GM21381 (cell line): Measurements from ENCODE around the gene TBC1D2B.
"Not testable (repeated sequence)": the region's sequence is repeated elsewhere in the genome, so short reads cannot be mapped to it uniquely, and the experiment has no call there.

ENCODE experiments used
- ATAC-seq: cut with Tn5 transposase; IDR thresholded peaks from one replicate; pipeline ENCODE4 v1.9.1; 2021; ENCODE audit warnings: mild to moderate bottlenecking, moderate library complexity; ENCODE audit not compliant: unreplicated experiment

TBC1D2B gene

DNA sequence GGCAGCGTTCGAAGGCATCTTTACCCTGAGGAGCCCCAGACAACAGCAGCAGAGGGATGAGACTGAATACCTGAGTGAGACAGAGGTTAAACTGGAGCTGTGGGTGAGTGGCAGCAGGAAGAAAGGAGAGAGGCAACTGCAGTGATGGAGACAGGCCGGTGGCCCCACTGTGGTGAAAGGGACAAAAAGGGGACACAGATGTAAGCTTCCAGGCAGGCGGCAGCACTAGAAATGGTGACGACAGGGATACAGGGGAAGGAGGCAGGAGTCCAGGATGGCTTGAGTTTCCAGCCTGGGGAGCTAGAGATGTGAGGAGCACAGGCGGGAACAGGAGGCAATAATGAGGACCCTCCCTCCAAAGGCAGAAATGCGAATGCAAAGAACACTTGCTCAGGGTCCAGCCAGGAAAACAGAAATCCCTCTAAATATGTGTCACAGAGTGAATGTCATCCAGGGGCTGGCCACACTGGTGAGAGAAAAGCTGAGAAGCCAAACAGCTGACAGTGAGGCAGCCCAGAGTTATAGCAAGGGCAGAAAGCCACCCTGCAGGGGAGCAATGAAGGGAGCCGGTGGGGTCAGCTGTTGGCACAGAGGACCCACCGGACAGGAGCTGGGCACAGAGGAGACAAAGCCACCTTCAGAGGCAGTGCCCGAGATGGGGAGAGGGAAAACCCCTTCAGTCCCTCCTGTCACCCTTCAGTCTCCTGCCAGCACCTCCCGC is 70.1 kb downstream of the TBC1D2B start:
- ATAC-seq = no peak

DNA sequence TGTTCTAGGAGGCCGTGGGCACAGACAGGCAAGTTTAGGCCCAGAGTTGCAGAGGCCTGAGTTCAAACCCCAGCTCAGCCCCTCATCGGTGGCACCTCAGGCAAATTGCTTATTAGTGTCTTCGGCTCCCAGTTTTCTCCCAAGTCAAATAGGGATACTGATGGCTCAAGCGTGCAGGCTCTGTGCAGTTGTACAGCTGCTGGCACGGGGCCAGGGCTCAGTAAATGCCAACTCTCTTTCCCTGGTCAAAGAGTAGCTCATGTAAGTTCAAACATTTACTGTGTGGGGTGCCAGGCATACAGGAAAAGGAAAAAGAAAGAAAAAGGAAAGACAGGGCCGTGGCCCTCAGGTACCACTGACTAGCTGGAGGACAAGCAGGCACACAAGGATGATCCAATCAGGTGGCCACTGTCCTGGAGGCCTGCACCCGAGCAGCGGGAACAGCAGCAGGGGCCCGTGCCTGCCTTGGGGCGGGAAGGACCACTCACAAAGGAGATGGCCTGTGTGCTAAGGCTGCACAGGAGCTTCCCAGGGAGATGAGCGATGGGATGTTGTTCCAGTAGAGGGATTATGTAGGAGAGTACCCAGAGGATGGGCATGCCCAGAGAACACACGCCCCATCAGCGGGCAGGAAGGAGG is 70.8 kb downstream of the TBC1D2B start:
- ATAC-seq = no peak

DNA sequence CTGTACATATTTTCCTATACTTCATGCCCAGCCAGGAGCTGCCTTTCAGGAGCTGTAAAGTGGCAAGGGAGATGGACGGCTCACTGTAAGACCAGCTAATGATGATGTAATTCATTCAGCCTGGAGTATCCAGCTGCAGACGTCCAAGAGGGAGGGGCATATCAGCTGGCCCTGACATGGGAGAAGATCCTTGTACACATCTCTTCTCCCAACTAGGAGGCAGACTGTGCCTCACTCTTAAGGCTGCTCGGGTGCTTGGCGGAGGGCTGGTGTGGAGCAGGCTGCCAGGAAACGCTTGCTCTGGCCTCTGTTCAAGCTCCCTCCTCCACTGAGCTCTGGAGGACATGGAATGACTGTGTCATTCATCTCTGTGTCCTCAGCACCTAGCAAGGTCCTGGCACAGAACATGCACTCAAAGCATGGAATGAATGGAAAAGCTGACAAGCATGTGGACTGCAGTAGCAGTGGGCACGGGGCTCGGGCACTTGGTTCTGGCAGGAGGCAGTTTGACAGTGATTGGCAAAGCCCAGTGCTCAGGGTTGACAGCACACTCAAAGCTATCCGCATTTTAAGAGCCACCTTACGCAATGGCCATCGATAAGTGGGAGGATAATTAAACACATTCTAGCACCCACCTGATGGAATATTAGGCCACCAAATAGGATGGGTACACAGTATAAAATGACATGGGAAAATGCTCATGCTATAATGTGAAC is 72.4 kb downstream of the TBC1D2B start:
- no peak for ATAC-seq

DNA sequence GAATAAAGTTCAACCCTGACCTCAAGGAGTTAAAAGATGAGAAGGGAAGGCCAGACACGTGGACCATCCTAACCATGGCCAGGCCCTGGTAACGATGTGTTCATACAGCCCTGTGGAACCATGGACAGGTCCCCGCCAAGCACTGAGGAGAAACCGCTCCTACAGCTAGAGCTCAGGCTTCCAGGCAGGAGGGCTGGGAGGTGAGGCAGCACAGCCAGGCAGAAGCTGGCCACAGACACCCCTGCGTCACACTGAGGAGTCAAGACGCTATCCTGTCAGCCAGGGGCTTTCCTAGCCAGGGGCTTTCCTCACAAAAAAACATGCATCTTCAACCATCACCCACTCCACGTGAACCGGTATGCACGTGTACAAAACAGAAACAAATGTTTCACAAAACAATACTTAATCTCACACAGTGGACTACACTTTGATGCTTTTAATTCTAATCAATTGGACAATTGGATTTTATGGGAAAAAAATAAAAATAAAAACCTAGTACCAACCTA is 73.2 kb downstream of the TBC1D2B start:
- peak; percentile 52 for ATAC-seq

DNA sequence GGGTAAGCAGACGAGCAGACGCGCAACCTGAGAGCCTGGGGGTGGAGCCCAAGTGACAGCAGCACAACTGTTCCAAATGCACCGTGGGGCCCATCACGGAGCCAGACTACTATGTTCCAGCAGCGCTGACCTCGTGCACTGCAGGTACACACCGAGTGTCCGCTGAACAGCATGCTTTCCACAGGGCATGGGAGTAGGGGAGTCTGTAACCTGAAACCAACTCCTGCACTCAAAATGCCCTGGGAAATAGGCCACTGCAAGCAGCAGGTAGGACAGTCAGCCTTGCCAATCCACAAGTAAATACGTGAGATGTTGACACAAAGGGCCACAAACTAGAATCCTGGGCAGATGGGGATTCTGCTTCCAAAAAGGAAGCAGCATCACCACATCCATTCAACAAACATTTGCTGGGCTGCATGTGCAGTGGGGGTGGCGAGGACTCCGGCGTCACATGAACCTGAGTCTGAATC is 73.9 kb downstream of the TBC1D2B start:
- ATAC-seq = no peak

DNA sequence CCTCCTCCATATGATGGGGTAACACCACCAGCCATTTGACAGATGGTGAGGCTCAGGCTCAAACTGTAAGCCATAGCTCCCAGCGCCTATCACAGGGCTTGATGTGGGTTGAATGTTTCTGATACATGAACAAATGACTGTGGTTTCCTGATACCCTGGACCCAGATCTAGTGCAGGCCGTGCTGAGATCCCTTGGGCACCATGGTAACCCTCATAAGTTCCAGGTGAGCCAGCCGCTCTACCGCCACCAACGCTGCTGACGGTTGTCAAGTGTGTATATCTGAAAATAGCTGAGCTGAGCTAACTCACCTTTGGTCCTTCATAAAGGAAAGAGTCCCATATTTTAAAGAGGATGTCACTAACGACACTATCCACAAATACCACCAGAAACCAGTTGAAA is 74.5 kb downstream of the TBC1D2B start:
- no peak for ATAC-seq

DNA sequence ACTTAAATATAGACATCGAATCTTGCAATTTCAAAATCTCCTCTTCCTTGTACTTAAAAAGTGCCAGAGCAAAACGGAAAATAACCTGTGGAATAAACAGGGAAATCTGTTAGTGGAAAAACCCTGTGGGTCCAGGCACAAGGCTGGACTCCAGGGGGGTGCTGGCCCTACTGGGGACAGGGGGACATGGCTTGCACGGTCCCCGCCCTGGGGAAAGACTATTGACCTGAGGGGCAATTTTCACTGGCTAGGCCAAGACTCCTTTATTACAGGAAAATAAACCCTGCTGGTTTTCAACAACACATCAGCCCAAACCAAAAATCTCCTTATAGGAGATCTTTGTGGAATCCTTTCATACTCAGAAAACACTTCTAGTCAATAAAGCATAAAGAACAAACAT is 75.9 kb downstream of the TBC1D2B start:
- ATAC-seq = no peak

DNA sequence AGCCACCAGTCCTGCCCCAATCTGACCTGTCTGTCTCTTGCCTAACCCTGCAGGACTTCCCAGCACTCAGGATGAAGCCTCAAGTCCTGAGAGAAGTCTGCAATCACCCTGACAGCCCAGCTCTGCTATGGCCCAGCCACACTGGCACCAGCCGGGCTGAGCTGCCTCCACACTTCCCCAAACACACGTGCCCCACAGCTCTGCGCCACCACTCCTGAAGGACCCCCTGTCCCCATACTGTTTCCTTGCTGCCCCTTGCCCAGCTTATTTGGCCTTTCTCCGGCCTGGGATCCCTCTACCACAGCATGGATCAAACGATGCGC is 76.6 kb downstream of the TBC1D2B start:
- no peak for ATAC-seq

DNA sequence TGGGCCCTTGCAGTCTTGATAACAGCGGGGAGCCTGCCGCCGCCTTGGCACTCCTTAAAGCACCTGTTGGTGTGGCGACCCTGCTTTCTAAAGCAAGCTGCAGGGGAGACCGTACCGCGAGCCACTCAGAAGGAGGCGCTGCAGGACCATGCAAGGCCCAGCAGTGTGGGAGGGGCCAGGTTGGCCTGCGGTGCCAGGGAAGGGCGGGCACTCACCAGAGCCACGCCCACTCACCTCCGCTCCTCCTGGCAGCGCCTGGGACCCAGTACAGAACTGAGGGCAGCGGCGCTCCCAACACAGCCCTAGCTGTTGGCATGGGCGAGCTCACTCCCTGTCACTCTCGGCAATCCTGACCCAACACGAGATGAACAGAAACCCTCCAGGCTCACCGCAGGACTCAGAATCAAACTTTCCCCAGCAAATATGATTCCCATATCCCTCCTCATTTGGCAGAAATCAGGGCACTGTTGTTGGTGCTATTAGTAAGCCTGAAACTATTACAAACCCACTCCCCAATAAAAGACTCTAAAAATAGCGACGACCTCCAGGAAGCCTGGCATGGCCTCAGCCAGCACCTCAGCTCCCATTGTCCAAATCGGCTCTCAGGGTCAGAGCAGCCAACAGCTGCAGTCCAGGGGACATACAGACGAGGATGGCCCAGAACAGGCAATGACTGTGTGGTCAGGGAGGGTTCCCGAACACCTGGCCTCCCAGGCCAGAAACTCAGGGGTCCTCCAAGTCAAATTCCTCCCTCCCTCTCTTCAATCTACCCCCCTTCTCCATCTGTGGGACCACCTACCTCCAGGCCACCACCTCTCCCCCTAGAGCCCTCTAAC is 77.2 kb downstream of the TBC1D2B start:
- peak; percentile 47 for ATAC-seq

DNA sequence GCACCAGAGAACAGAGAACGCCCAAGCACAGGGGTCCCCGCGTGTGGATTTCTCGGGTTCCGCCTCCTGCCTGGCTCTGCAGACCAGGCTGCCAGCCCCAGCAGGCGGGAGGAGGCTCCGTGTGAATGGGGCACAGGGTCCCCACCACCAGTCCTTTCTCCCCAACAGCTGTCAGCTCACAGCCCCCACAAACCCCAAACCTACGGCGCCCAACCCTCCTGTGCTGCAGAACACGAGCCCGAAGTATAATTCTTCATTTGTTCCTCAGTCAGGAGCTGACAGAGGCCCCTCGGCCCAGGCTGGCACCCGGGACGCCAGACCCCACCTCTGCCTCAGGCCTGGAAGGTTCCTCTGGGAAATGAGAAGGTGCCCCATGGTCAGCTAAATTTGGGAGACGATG is 78.0 kb downstream of the TBC1D2B start:
- ATAC-seq = no peak

DNA sequence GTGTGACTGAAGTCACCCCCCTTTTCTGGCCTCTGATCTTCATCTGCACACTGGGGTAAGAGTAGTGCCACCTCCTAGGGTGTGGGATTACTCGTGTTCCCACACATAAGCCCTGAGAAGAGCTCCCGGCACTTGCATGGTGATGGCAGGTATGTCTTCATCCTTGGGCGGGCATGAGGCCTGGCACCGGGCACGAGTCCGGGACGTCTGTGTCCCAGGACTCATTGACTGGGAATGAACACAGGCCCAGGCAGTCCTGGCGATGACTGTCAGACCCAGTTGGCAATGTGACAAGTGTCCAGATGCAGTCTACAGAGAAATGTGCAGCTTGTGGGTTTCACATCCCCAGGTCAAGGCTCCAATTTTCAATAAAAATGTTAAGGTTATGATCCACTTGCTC is 78.9 kb downstream of the TBC1D2B start:
- no peak for ATAC-seq

DNA sequence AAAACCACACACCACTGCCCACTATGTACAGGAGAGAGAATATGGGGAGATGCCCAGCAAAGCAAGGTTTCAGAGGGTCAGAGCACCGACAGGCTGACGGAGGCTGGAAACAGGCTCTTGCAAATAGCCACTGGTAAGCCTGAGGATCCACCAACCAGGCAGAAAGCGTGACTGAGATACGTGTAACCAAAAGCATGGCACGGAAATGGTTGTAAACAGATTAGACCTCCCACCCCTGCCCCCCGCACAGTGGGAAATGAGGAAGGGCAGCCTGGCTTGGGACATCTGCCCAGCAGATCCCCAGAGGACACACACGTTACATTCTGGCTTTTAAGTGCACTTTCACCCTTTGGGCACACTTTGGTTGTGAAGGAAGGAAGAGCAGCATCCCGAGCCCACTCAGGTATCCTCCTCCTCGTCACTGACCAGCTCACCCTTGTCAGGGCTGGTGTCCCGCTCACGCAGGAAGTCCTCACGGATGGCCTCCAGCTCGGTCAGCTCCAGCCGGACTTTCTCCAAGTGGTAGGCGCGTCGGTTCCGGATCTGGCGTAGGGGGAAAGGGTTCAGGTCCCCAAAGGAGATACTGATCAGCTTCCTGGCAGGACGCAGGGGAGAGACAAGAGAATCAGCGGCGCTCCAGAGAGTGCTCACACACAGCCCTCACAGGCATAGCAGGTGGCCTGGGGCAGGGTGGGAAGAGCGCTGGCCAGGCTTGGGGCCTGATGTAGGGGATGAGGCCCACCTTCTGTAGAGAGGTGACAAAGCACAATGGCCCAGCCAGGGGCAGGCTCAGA is 79.6 kb downstream of the TBC1D2B start:
- not testable (repeated sequence) for ATAC-seq

DNA sequence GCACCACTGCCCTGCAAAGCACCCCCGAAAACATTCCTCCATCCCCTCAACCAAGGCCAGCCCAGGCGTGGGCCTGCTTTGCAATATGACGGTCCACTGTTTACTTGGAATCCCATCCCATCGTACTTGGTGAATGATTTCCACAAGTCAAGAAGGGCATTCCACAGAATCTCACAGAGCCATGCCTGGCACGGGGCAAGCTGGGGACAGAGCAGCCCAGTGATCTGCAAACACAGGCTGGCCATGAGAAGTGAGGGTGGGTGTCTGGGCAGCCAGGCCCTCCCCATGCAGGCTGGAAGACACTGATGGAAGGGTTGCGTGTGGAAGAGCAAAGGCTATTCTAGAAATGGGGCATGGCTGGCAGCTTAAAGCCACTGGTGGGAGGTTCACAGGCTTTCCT is 80.3 kb downstream of the TBC1D2B start:
- not testable (repeated sequence) for ATAC-seq

DNA sequence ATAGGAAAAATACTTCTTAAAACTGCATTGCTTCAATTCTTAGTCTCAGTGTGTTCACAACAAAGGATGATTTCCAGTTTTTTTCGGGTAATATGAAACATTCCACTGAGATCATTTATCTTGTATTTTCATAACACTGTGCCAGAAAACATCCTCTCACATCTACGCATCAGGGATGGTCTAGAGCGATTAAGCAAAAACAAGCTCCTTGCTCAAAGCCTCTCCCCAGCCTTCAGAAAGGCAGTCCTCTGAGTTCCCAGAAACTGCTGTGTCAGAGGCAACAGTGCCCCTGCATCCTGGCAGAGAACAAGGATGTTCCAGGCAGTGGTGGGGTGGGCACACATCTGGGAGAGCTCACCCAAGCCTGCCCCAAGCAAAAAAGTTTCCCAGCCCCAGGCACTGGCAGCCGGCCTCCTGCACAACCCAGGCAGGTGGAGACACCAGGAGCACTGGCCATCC is 80.8 kb downstream of the TBC1D2B start:
- ATAC-seq = not testable (repeated sequence)

DNA sequence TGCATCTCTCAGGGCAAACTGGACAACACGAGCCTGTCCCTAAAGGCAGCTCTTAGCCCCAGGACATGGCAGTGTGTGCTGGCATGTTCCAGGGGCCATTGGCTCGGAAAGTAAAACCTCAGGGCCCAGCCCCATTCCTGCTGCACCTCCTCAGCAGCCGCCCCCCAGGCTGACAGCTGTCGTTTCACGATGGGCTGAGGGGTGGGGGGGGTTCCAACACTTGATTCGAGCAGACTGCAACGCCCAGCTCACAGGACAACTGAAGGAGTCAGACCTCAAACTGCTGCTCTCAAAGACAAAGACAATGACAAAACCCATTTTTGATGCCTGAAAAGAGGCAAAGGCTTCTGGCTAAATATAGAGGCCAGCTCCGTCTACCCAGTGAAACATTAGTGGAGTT is 81.3 kb downstream of the TBC1D2B start:
- not testable (repeated sequence) for ATAC-seq

DNA sequence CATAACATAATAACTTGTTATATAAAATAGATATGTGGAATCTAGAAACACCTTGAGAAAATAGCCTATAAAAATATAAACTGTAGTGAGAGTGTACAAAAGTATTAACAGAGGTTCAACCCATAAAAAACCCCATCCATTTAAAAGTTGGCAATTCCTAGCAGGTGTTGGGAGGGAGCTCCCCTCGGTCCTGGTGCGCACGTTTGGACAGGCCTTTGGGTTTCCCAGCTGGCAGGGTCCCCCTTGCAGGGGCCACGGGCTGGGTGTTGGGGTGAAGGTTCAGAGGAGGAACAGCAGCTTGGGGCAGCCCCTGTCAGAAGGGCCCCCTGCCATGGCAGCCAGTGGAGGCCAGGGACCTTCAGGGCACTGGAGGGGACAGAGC is 82.0 kb downstream of the TBC1D2B start:
- not testable (repeated sequence) for ATAC-seq

DNA sequence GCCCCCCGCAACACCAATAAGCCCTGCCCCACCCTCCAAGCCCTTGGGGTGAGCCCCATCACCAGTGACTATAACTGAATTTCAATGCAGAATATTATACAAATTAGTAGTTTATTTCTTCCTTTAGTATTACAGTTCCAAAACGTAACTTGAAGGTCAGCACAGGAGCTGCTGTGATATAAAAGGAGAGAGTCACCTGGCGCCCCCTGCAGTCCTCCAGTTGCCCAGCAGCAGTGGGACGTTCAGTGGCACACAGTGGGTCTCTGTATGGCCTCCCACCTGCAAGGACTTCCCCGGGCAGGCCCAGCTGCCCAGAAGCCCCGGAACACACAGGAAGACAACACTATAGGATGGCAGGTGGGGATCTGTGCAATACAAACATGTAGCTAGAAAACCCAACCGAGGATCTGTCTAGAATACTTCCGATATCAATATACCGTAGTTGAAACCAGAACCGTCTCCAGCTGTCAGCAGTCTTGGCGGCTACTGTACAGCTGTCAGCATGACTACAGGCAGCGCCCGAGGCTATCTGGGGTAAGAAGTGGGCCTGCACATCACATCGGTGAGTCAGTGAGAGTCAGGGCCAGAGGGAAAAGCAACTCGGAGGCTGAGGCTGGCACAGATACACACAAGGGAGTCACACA is 82.5 kb downstream of the TBC1D2B start:
- not testable (repeated sequence) for ATAC-seq

DNA sequence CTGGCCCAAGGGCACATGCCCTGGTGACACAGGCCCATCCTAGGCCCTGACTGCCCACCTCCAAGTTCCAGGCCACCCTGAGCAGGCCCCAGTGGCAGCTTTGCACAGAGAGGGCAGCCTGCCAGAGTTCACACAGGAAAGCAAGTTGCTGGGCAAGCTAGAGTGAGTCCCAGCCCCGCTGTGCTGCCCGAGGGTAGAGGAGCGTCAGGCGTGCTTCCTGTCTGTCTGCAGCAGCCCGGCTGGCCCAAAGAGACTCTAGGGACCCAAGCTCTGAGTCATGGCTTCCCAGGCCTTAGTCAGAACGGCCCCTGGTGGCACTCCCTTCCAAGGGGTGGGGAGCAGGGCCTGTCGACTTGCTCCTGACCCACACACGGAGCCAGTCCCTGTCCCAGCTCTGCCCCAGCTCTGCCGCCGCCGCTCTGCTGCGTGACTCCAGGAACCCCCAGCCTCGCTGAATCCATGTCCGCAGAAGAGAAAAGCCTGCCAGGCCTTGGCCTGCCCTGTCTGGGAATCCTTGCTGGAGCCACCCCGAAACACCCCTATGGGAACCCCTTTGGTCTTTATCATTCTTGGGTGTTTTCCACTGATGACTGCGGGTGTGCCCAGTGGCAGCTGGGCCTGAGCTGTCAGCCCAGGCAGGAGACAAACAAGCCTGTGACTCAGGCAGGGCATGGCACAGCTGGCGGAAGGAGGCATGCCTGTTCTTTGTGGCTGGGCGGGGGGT is 83.4 kb downstream of the TBC1D2B start:
- peak; percentile 73 for ATAC-seq

DNA sequence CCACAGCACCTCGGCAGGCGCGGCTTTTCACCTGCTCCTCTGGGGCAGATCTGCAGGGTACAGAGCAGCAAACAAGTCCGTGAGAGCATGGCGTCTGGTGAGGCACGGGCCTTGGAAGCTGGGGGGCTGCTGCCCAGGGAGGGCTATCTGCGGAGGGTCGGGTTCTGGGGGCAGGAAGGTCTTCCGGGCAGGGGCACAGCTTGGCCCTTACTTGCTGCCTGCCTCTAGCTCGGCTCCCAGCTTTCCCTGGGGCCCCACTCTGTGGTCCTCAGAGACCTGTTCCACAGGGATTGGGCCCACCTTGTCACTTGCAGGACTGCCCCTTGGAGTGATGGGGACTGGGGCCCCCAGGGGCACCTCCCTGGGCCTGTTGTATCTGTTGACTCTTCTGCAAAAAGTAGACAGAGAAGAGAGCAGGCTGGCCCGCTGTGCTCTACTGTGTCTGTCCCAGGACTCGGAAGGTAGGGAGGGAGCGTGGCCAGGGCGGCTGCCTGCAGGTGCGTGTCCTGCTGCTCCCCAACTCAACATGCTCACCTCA is 84.1 kb downstream of the TBC1D2B start:
- peak; percentile 13 for ATAC-seq
